Endometrium (tissue), 2 donors: ENCODE measurements around the gene SMIM17.

Source experiments
- FAIRE-seq: peaks from 2 replicates; lab custom pipeline; 2012; peaks lifted over from hg19 to GRCh38; lab: Jason Lieb, UNC
- donor health status: control.
- donor health status: control.

Gene SMIM17

GRCh38 chr19:56642711-56643459 lies at the start of gene SMIM17:
TSS of gene SMIM17 (plus strand) at chr19:56643159. CDS start at chr19:56645668, 2,509 bp downstream.
- no peak for FAIRE-seq

- no peak for FAIRE-seq
These were observed 48.5 kb upstream of the SMIM17 start for GRCh38 chr19:56594446-56594782.

- FAIRE-seq: peak; percentile 72
These were observed 48.0 kb upstream of the SMIM17 start, which contains the start of gene ZNF71 for GRCh38 chr19:56594783-56595547. TSS of gene ZNF71 (plus strand) at chr19:56595302. CDS start at chr19:56601559, 6,257 bp downstream.

- FAIRE-seq: no peak
These were observed 47.4 kb upstream of the SMIM17 start for GRCh38 chr19:56595548-56595899.

GRCh38 chr19:56596676-56597075 lies 46.3 kb upstream of the SMIM17 start:
- FAIRE-seq: no peak

GRCh38 chr19:56597696-56598095 lies 45.3 kb upstream of the SMIM17 start:
- no peak for FAIRE-seq

GRCh38 chr19:56601375-56601774 lies 41.6 kb upstream of the SMIM17 start:
- FAIRE-seq: no peak

GRCh38 chr19:56603829-56604228 lies 39.1 kb upstream of the SMIM17 start:
- no peak for FAIRE-seq

GRCh38 chr19:56608274-56608964 lies 34.5 kb upstream of the SMIM17 start:
- no peak for FAIRE-seq

GRCh38 chr19:56611288-56611687 lies 31.7 kb upstream of the SMIM17 start:
- FAIRE-seq: no peak

GRCh38 chr19:56612737-56613136 lies 30.2 kb upstream of the SMIM17 start:
- no peak for FAIRE-seq

GRCh38 chr19:56613639-56614038 lies 29.3 kb upstream of the SMIM17 start:
- FAIRE-seq: no peak

- FAIRE-seq: no peak
These were observed 25.4 kb upstream of the SMIM17 start for GRCh38 chr19:56617531-56617930.

GRCh38 chr19:56619121-56619520 lies 23.8 kb upstream of the SMIM17 start:
- FAIRE-seq: no peak

GRCh38 chr19:56622374-56622773 lies 20.6 kb upstream of the SMIM17 start:
- FAIRE-seq: no peak

GRCh38 chr19:56623006-56623405 lies 20.0 kb upstream of the SMIM17 start:
- FAIRE-seq: no peak

- no peak for FAIRE-seq
These were observed 17.3 kb upstream of the SMIM17 start for GRCh38 chr19:56625708-56626107.

- no peak for FAIRE-seq
These were observed 9.9 kb upstream of the SMIM17 start for GRCh38 chr19:56633021-56633420.

- FAIRE-seq: no peak
These were observed 4.9 kb upstream of the SMIM17 start for GRCh38 chr19:56637976-56638555.

GRCh38 chr19:56639217-56639616 lies 3.7 kb upstream of the SMIM17 start:
- no peak for FAIRE-seq

GRCh38 chr19:56643460-56643955 lies 549 bp downstream of the SMIM17 start:
- no peak for FAIRE-seq

- FAIRE-seq: no peak
These were observed 11.2 kb downstream of the SMIM17 start for GRCh38 chr19:56654151-56654550.
